ENCODE data around the gene DPYSL4. TPM values are rescaled to one million over a fixed set of nuclear protein-coding genes. Genes with fewer than 3 reads are reported as not detected.
A peak's percentile ranks its signal among the peaks of the same experiment; 100 is the strongest.

DPYSL4 gene
- total RNA-seq, 1 donor from 2014 or later, result 17.7 TPM

GRCh38 chr10:132243141-132243540 is 56.4 kb downstream of the DPYSL4 start:
- no peaks in the 10 kb centered on the region for H3K27me3 ChIP-seq
- no peaks in the 10 kb centered on the region for H3K79me2 ChIP-seq (ENCODE audit: low read depth)
- H3K36me3 ChIP-seq, result no peaks in the 10 kb centered on the region
- H3K27ac ChIP-seq, result peak overlapping the region; percentile 29
- H3K9me3 ChIP-seq (ENCODE audit: low read depth), result no peaks in the 10 kb centered on the region
- no peak overlapping the region for H3K9ac ChIP-seq
- no peak overlapping the region for H3K27ac Mint-ChIP-seq
- no peak overlapping the region for H2AFZ ChIP-seq (replicated peaks)
- peak; percentile 34 for DNase-seq (ENCODE audit: low spot score)
- H3K27me3 Mint-ChIP-seq (ENCODE audit: insufficient read depth, low read depth), result peaks cover 5% of the 10 kb centered on the region
- H3K9me3 Mint-ChIP-seq, result no peaks in the 10 kb centered on the region
- no peaks in the 10 kb centered on the region for H3K36me3 Mint-ChIP-seq
- no peak overlapping the region for H3K4me3 ChIP-seq
- H3K4me1 ChIP-seq, result peaks cover 33% of the 10 kb centered on the region
- H3K4me3 Mint-ChIP-seq, result no peak overlapping the region
- peak overlapping the region; percentile 6 for H3K4me2 ChIP-seq
- H3K4me1 Mint-ChIP-seq, result peaks cover 44% of the 10 kb centered on the region
- H4K20me1 ChIP-seq (ENCODE audit: low read depth), result peaks cover 5% of the 10 kb centered on the region
- peaks cover 13% of the 10 kb centered on the region for H3F3A ChIP-seq (ENCODE audit: low read depth)
- TF ChIP-seq EZH2phosphoT487 (IDR thresholded peaks at IDR 0.05) (no peak), EZH2 (IDR thresholded peaks at IDR 0.05) (no peak), CTCF (IDR thresholded peaks at IDR 0.05) (no peak)

- Mint-ChIP-seq H3K4me1 (peaks cover 39% of the 10 kb centered on the region), H3K9me3 (no peaks in the 10 kb centered on the region), H3K27ac (no peak overlapping the region), H3K27me3 (ENCODE audit: insufficient read depth, low read depth) (peaks cover 4% of the 10 kb centered on the region), H3K36me3 (no peaks in the 10 kb centered on the region), H3K4me3 (no peak overlapping the region)
- H3K27me3 ChIP-seq, result no peaks in the 10 kb centered on the region
- H3K9ac ChIP-seq, result no peak overlapping the region
- H3K4me1 ChIP-seq, result peaks cover 30% of the 10 kb centered on the region
- H3K9me3 ChIP-seq (ENCODE audit: low read depth), result no peaks in the 10 kb centered on the region
- H3K4me3 ChIP-seq, result no peak overlapping the region
- H3K4me2 ChIP-seq, result no peak overlapping the region
- TF ChIP-seq EZH2phosphoT487 (IDR thresholded peaks at IDR 0.05) (no peak), EZH2 (IDR thresholded peaks at IDR 0.05) (no peak), CTCF (IDR thresholded peaks at IDR 0.05) (no peak)
- no peak for DNase-seq (ENCODE audit: low spot score)
- peaks cover 12% of the 10 kb centered on the region for H3F3A ChIP-seq (ENCODE audit: low read depth)
- no peaks in the 10 kb centered on the region for H3K79me2 ChIP-seq (ENCODE audit: low read depth)
- H3K27ac ChIP-seq, result no peak overlapping the region
- H4K20me1 ChIP-seq (ENCODE audit: low read depth), result peaks cover 3% of the 10 kb centered on the region
- no peak overlapping the region for H2AFZ ChIP-seq (replicated peaks)
- no peaks in the 10 kb centered on the region for H3K36me3 ChIP-seq
Measured at GRCh38 chr10:132243626-132244025, 56.9 kb downstream of the DPYSL4 start.

- Histone ChIP-seq H4K20me1 (ENCODE audit: low read depth) (no peaks in the 10 kb centered on the region), H3K9me3 (ENCODE audit: low read depth) (no peaks in the 10 kb centered on the region), H2AFZ (replicated peaks) (no peak overlapping the region), H3K79me2 (ENCODE audit: low read depth) (no peaks in the 10 kb centered on the region), H3F3A (ENCODE audit: low read depth) (peaks cover 12% of the 10 kb centered on the region), H3K4me1 (peaks cover 30% of the 10 kb centered on the region), H3K27ac (no peak overlapping the region), H3K36me3 (no peaks in the 10 kb centered on the region), H3K4me3 (no peak overlapping the region), H3K27me3 (no peaks in the 10 kb centered on the region), H3K4me2 (peak overlapping the region; percentile 43), H3K9ac (no peak overlapping the region)
- Mint-ChIP-seq H3K27me3 (ENCODE audit: insufficient read depth, low read depth) (peaks cover 4% of the 10 kb centered on the region), H3K36me3 (no peaks in the 10 kb centered on the region), H3K27ac (peak overlapping the region; percentile 3), H3K4me3 (no peak overlapping the region), H3K9me3 (no peaks in the 10 kb centered on the region), H3K4me1 (peaks cover 35% of the 10 kb centered on the region)
- TF ChIP-seq CTCF (IDR thresholded peaks at IDR 0.05), result no peak
- no peak for TF ChIP-seq EZH2 (IDR thresholded peaks at IDR 0.05)
- no peak for TF ChIP-seq EZH2phosphoT487 (IDR thresholded peaks at IDR 0.05)
- DNase-seq (ENCODE audit: low spot score), result peak; percentile 77
Measured at GRCh38 chr10:132245056-132245455, 58.3 kb downstream of the DPYSL4 start.
